ENCODE measurements around the gene COPG1.

DNA sequence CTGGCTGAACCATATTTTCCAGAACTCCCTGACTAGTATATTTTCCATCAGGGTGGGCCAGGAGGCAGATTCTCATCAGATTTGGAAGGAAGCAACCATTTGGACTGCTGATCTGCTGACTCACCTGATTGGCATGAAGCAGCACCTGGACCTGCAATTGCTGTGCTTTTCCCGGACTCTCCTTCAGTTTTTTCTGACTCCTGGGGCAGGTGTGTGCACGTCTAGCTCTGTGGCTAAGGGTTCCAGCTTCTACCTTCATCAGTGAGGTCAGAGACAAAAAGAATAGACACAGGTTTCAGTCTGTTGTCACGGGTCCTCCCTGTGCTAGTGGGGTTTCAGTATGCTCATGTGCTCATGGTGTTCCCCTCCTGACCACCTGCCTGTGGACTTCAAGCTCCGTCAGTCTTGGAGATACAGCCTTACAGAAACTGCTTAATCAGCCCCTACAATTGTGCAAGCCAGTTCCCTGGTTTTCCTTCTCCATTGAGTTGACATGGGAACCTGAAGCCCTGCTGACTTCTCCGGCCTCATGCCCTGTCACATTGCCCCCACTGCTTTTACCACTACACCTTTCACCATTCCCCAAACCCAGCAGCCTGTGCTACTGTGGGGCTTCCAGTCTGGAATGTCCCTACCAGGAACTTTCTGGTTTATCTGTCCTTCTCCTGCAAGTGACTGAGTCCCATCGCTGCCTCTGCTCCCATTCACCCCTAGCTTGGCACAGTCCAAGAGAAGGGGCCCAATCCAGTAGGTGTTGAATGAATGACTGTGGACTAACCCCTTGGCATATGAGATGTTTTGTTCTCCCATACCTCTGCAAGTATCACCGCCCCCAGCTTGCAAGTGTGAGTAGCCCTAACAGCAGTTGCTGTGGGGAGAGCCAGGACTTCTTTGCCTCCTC lies 61.0 kb downstream of the COPG1 start:
- TF ChIP-seq, protein P1, sequence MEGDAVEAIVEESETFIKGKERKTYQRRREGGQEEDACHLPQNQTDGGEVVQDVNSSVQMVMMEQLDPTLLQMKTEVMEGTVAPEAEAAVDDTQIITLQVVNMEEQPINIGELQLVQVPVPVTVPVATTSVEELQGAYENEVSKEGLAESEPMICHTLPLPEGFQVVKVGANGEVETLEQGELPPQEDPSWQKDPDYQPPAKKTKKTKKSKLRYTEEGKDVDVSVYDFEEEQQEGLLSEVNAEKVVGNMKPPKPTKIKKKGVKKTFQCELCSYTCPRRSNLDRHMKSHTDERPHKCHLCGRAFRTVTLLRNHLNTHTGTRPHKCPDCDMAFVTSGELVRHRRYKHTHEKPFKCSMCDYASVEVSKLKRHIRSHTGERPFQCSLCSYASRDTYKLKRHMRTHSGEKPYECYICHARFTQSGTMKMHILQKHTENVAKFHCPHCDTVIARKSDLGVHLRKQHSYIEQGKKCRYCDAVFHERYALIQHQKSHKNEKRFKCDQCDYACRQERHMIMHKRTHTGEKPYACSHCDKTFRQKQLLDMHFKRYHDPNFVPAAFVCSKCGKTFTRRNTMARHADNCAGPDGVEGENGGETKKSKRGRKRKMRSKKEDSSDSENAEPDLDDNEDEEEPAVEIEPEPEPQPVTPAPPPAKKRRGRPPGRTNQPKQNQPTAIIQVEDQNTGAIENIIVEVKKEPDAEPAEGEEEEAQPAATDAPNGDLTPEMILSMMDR (IDR thresholded peaks at IDR 0.05): no peak
- TF ChIP-seq EP300 (IDR thresholded peaks at IDR 0.05) (no peak), POLR2A (IDR thresholded peaks at IDR 0.05) (no peak)
